GM19324 (cell line): Measurements from ENCODE around the gene CENPU.
"Not testable (repeated sequence)": the region's sequence is repeated elsewhere in the genome, so short reads cannot be mapped to it uniquely, and the experiment has no call there.

Source experiments
- ATAC-seq: cut with Tn5 transposase; IDR thresholded peaks from one replicate; pipeline ENCODE4 v1.9.1; 2021; ENCODE audit warnings: mild to moderate bottlenecking, moderate library complexity; ENCODE audit not compliant: unreplicated experiment, low FRiP score

The CENPU gene

GRCh38 chr4:184671101-184671500 lies 62.8 kb downstream of the CENPU start:
- no peak for ATAC-seq

DNA sequence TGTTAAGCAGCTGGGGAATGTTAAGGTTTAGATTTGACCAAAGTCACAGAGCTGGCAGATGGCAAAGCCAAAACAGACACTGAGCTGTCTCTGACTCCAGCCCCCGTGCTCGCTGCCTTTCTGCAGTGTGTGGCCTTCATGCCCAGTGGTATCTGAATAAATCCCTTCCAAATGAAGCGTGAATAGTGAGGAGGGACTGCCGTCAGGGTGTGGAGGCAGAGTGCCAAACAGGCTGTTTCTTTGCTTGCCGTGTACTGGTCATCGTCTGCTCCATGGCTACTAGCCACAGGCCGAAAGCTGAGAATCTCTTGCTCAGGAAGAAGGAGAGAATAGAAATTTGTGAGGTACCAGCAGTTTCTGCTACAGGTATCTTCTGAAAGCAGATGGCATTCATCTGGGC lies 64.6 kb downstream of the CENPU start:
- no peak for ATAC-seq

GRCh38 chr4:184668511-184669114 lies 65.3 kb downstream of the CENPU start:
- ATAC-seq: no peak

GRCh38 chr4:184668096-184668495 lies 65.8 kb downstream of the CENPU start:
- no peak for ATAC-seq

GRCh38 chr4:184666670-184667069 lies 67.2 kb downstream of the CENPU start:
- no peak for ATAC-seq

DNA sequence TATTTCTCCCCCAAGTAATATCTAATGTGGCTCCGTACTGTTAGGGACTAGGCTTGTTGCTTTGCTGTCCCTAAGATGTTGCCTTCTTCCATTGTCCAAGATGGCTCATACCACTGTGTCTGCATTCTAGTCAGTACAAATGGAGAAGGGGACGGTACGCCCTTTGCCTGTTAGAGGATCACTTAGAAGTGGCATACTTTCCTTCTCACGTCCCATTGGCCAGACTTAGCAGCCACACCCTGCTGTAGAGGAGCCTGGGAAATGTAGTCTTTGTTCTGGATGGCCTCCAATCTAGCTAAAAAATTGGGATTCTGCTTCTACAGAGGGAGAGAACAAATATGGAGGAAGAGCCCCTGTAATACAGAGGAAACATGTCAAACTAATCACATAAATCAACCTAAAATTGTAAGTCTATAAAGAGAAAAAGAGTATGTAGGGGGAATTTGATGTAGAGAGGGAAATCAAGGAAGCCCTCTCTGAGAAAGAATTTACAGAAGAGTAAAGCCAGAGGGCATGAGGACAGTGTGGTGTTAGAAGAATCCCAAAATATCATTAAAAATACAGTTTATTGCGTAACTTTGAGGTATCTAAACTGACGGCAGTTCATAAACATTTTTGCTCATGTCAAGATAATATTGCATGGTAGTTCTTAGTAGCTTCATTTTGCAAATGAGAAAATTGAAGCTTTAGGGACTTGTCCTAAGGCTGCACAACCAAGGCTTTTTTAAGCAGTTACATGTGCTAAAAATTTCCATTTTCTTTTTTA lies 69.3 kb downstream of the CENPU start:
- no peak for ATAC-seq

DNA sequence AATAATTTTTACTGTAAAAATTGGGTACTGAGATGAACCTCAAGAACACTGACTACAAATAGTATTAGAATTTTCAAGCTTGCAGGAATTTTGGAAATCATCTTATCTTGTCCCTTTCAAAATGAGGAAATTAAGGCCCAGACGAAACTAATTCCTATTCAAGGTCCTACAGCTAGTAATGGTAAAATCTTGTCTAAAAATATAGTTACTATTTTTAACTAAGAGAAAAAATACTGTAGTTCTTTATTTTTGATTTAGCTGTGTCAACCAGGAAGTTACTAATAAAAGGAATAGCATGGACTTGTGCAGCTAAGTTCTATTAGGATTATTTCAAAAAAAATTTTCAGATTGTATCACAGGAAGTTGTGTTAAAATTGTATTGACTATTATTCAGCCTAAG lies 71.7 kb downstream of the CENPU start:
- ATAC-seq: no peak

DNA sequence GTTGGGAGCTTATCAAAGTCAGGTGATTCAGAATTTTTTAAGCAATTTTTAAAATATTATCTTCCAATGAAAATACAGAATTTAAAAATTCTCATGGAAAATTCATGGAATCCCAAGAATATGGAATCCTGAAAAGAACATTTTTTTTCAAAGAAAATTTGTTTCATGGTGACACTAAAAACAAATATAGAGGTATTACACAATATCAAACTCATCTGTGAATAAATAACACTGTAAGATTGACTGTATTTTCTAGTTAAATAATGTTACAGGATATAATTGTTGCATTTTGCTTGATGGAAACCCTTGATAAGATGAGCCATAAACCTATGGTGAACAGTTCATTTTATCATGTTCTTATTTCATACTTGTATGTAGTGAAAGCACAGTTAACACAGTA lies 72.9 kb downstream of the CENPU start:
- ATAC-seq: no peak

- not testable (repeated sequence) for ATAC-seq
Measured at GRCh38 chr4:184657820-184658219, 76.1 kb downstream of the CENPU start.

DNA sequence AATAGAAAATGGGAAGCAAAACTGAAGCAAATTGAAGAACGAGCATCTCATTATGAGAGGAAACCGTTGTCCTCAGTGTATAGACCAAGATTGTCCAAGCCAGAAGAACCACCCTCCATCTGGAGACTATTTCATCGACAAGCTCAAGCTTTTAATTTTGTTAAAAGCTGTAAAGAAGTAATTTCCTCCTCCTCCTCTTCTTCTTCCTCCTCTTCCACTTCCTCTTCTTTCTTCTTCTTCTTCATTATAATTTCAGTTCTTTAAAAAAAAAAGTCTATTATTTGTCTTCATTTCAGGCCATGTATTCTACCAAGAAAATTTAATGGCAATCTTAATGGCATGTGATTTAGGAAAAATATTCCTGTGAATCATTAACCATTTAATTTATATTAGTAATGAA lies 76.8 kb downstream of the CENPU start:
- no peak for ATAC-seq

- ATAC-seq: no peak
Measured at GRCh38 chr4:184655889-184656869, 77.7 kb downstream of the CENPU start.

DNA sequence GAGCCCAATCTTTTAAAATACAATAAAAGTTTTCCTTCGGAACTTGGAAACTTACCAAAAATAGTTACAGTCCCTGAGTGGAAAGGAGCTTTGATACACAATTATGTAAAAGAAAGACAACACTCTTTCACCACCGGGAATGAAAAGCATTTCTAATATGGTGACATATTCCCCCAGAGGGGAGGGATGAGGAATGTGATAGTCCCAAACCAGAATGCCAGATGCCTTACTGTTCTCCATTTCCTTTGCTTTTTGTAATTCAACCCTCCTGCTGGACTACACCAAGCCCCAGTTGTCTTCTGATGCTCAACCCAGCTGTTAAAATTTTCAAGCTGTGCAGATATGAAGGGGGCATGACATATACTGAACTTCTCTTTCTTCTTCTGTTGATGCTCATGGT lies 80.2 kb downstream of the CENPU start:
- ATAC-seq: no peak

GRCh38 chr4:184652681-184653080 lies 81.2 kb downstream of the CENPU start:
- not testable (repeated sequence) for ATAC-seq

- no peak for ATAC-seq
Measured at GRCh38 chr4:184651899-184652298, 82.0 kb downstream of the CENPU start.

- peak; percentile 6 for ATAC-seq
Measured at GRCh38 chr4:184649971-184650855, 83.7 kb downstream of the CENPU start.

DNA sequence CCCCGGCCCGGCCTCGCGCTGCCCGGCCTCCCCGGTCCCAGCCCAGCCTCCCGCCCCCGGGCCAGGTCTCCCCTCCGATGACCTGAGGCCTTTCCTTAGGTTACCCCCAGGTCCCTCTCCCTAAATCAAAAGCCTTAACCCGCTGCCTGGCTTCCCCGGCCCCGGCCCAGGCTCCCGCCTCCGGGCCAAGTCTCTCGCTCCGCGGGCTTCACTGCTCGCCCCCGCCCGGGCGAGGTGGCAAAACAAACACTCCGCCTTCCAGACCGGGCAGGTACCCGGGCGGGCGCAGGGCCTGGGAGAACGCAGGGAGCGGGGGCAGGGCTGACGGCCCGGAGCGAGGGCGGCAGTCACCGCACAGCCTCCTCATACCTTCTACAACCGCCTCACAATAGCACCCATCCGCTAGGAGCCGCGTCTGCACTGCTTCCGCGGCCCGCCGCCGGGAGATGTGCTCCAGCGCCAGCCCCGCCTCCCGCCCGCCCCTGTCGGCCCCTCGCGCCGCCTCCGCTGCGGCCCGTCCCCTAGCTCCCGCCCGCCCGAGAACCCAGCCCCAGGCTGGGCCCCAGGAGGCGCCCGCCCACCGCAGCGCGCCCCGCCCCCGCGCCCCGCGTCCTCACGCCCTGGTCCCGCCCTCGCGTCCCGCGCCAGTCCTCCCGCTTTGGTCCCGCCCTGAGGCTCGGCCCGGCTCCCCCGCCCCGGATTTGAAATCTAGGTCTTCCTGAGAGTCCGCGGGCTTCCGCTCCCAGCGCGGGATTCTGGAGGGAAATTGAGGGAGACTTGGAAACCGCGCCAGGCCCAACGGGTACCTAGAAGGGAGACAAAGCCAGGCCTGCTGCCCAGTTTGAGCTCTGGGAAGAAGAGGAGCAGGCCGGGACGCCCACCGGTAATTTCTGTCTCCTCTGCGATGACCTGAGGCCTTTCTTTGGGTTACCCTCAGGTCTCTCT lies 84.6 kb downstream of the CENPU start, which contains the start of the genes CASP3 and PRIMPOL:
Gene CASP3 (minus strand): TSS at position 422 of the 945 bp plus-strand sequence. CDS start 10,994 bp downstream, outside the sequence.
Gene PRIMPOL (plus strand): TSS at position 713 of the 945 bp plus-strand sequence. CDS start 7,403 bp downstream, outside the sequence.
- ATAC-seq: peak; percentile 88

- peak; percentile 21 for ATAC-seq
Measured at GRCh38 chr4:184648313-184649025, 85.4 kb downstream of the CENPU start.

DNA sequence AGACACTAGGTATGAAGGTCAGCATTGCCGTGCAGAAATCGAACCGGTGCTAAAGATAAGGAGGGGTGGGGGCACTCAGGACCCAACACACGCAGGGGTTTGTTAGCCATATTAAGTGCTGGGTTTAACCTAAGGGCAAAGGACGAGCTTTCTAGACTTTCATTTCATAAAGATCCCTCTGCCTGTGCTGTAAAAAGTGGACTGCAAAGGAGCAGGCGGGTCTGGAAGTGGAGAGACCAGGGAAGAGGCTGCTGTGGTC lies 85.9 kb downstream of the CENPU start:
- no peak for ATAC-seq
